GM18508 (cell line): Measurements from ENCODE around the gene EXOC8.

ENCODE experiments used
- ATAC-seq: cut with Tn5 transposase; IDR thresholded peaks from one replicate; pipeline ENCODE4 v1.9.1; 2021; ENCODE audit warnings: moderate number of reproducible peaks; ENCODE audit not compliant: insufficient read depth, unreplicated experiment

Gene EXOC8

DNA sequence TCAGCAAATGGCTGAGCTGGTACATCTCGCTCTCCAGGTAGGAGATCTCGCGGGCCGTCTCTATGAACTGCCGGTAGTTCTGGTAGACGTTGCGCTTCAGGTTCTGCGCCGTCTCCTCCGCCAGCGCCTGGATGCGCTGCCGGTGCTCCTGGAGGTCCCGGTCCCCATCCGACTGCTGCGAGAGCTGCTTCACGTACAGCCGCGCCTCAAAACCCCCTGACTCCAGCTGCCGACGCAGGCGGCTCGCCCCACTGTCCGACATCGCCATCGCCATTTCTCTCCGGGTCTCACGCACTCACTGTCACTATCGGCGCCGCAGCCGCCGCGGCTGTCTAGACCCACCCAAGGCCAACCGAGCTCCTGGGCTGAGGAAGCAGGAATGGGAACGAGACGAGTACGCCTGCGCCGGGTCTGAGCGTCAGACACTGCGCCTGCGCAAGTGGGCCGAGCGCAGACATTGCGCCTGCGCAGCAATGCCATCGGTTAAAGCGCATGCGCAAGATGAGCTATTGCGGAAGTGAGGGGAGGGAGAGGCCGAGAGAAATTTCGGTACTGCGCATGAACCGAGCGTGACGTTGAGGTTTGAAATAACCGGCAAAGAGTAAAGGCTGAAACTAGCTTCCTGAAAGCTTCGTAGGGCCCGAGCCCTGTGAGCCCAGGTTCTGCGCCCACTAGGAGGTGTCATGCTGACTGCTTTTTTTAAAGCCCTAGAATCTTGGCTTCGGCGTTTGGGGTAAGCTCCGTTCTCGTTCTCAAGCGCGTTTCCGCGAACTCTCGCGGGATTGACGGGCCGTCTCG lies at the start of gene EXOC8:
Gene EXOC8, minus strand, starts transcription at position 381 of the 798 bp plus-strand sequence. Its CDS starts 107 bp downstream, at position 274.
- peak; percentile 49 for ATAC-seq

DNA sequence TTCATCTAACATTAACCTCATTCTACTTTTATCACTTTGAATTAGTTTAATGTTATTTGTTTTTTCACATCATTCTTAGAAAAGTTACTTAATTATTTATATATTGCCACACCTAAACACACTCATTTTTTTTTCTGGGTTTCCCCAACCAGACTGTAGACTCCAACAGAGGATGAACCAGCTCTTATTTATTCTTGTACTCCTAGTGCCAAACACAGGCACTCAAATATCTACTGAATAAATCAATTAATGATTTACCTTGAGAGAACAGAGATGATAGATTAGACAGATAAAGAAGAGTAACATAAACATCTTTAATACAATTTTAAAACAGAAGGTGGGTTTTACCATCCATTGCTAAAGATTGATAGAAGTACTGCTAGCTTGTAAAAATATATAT lies 48.8 kb upstream of the EXOC8 start:
- ATAC-seq, result no peak

- no peak for ATAC-seq
These were observed 47.7 kb upstream of the EXOC8 start for GRCh38 chr1:231385416-231385748.

- no peak for ATAC-seq
These were observed 47.2 kb upstream of the EXOC8 start for GRCh38 chr1:231384696-231385415.

DNA sequence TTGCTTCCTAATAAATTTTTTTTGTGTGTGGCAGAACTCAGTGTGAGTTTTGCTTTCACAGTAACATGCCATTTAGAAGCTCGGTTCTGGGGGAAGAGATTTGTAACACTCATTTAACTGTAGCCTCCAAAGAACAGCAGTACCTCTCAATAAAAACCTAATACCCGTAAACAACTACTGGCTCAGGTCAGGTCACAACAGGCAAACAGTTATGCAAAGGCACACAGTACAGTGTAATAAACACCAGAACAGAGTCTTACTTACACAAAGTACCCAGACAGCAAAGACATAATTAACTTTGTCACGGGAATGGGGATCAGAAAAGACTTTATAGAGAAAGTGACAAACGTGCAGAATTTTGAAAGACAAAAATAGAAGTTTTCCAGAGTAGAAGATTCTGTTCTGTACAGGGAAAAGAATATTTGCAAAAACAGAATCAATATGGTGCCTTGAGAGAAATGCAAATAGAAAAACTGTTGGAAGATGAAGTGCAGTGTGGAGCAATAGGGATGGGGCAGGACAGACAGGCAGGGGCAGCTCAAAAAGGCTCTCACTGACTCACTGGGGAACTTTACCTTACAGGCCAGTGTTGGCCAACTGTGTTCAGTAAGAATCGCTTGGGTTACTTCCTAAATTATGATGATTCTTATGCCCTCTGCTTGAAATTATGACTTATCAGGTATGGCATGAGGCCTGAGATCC lies 45.7 kb upstream of the EXOC8 start:
- ATAC-seq, result no peak

- ATAC-seq, result no peak
These were observed 44.8 kb upstream of the EXOC8 start for GRCh38 chr1:231382426-231382825.

GRCh38 chr1:231381729-231382128 lies 44.1 kb upstream of the EXOC8 start:
- no peak for ATAC-seq

DNA sequence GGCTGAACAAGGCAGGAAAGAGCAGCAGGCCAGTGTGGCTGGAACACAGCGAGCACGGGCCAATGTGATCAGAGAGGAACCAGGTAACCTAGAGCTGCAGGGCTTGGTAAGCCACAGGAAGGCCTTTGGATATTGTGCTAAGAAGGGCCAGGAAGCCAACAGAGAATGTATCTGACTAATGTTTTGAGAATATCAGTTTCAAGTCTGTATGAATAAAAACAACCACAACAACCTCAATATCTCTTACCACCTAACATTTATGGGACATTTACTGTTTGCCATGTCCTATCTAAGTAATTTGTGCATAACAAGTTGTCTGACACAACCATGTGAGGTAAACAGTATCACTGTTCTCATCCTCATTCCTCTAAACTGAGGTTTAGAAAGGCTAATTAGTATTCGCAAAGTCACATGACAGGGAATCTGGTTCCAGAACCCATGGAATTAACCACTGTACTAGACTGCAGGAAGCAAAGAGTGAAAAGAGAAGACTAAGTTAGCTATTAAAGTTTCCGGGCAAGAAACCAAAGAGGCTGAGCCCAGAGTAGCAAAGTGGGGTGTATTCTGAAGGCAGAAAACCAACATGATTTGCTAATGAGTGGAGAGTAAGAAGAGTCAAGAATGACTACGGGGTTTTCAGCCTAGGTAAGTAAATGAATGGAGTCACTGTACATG lies 39.4 kb upstream of the EXOC8 start:
- ATAC-seq, result no peak

- ATAC-seq, result no peak
These were observed 38.4 kb upstream of the EXOC8 start for GRCh38 chr1:231376101-231376500.

DNA sequence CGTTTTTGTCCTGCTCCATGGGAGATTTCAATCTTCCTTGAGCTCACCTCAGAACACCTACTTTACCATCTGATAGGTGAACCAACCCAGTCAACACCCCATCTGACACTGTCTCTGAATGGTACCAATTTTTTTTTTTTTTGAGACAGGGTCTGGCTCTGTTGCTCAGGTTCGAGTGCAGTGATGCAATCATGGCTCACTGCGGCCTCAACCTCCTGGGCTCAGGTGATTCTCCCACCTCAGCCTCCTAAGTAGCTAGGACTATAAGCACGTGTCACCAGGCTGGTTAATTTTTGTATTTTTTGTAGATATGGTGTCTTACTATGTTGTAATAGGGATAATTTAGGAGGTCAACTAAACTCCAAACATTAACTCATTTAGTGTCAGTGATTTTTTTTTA lies 36.7 kb upstream of the EXOC8 start:
- no peak for ATAC-seq

GRCh38 chr1:231372501-231372900 lies 34.8 kb upstream of the EXOC8 start:
- no peak for ATAC-seq

DNA sequence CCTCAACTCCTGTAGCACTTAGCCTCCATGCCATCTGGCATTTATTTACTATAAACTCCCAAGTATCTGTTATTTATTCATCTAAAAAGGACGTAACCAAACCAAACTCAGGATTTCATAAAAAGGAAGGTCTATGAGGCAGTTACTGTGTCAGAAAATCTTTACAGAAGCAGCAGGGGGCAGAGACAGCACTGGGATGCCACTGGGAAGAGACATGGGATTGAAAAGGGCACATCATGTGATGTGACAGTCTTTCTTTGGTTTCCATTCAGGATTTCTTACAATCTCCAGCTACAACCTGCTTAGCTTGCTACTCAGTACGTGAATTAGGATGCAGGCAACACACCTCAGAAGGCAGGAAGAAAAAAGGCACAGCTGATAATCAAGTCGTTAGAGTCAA lies 31.6 kb upstream of the EXOC8 start:
- no peak for ATAC-seq

DNA sequence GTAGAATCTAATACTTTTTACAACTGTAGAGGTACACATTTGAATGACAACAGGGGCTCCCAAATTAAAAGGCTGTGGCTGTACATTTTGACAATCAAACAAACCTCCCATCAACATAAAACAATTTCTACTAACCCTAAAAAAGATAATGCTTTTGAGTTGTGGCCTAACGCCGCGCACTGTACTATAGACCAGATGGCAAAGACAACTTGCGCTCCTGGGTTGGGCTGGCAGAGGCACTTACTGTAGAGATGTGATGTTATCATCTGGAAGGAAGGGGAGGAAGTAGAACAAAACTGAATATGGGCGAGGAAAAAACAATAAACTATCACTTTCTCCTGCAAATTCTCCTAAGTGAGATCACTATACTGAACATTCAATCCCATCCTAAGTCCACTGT lies 26.5 kb upstream of the EXOC8 start:
- no peak for ATAC-seq

DNA sequence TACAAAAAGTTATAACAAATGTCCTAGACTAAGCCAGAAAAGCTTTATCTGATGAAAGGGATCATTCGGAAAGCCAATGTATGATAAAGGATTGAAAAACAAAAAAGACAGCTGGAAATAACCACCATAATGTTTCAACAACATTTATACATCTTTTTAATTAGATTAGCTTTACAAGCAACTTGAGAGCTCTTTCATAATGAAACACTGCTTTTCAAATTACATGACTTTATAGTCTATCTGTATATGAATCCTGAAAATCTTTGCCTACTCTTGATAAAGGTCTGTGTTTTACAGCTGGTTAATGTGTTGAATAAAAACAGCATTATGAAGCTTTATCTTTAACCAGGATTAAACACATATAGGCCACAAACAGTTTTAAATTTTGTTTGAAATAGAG lies 26.0 kb upstream of the EXOC8 start:
- no peak for ATAC-seq

GRCh38 chr1:231362325-231362724 lies 24.7 kb upstream of the EXOC8 start:
- ATAC-seq, result no peak

DNA sequence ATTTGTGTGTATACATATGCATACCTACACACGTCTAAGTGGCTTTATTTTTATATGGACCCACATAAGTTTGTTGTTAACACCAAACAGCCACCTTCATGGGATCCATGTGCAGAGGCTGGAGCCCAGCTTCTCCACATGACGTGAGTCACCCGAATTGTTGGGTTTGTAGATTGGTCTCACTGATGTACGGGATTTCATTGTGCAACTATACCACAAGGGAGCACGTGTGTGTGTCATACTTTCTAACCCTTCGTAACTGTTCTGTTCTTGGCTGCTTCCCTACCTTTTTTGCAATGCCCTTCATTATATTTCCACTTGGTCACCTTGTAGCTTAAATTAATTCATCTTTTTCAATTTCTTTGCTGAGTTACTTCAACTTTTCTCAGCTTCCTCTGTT lies 21.5 kb upstream of the EXOC8 start:
- no peak for ATAC-seq

DNA sequence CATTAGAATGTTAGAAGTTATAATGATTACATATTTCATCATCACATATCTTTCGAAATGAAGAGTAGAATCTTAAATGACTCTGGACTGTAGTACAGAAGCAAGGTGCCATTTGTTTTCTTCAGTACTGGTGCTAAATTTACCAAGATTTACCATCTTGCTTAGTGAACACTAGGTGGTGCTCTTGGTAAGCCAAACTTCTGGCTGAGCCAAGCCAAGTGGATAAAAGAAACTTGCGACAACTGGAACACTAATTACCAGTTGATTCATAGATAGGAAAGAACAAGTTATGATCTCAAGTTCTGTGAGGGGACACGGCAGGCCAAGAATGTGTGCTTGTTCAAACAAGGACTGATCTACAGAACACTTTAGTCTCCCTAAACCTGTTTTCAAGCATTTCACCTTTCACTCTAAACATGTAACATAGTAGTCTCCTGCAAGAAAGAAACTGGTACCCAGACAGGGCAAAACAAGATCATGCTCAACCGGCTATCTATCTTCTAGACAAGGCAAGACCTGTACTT lies 20.2 kb upstream of the EXOC8 start:
- ATAC-seq, result no peak

GRCh38 chr1:231357187-231357772 lies 19.6 kb upstream of the EXOC8 start:
- ATAC-seq, result no peak

- ATAC-seq, result no peak
These were observed 17.5 kb upstream of the EXOC8 start for GRCh38 chr1:231355171-231355570.

GRCh38 chr1:231354330-231355020 lies 16.8 kb upstream of the EXOC8 start:
- ATAC-seq, result no peak
